Stimulated activated CD4-positive, alpha-beta T cell treated with anti-CD3 and anti-CD28 coated beads, Interleukin-15, amount 100 ng/mL, for 1 hour (primary cell): ENCODE results near the gene TLCD1.
"Not testable (repeated sequence)": the region's sequence is repeated elsewhere in the genome, so short reads cannot be mapped to it uniquely, and the experiment has no call there.

Source experiments
- DNase-seq, 2 donors: peaks; one replicate each; pipeline ENCODE4 v3.0.0-alpha.2; 2020; ENCODE audit warnings: low read depth in 1 of 2, low spot score in 1 of 2

TLCD1 gene

GRCh38 chr17:28729950-28730330 is 3.9 kb upstream of the TLCD1 start:
- DNase-seq, result no peak

- DNase-seq, result peak; percentile 98
Measured at GRCh38 chr17:28728364-28729200, 2.5 kb upstream of the TLCD1 start, which contains the start of gene NEK8. TSS of gene NEK8 (plus strand) at chr17:28728788. CDS start at chr17:28728814, 26 bp downstream.

GRCh38 chr17:28726627-28727491 is 826 bp upstream of the TLCD1 start:
- peak; percentile 81 to 88 for DNase-seq

- peak in 1 of 2 donors; percentile 40 for DNase-seq
Measured at GRCh38 chr17:28725660-28726225, 290 bp downstream of the TLCD1 start.

- DNase-seq, result no peak
Measured at GRCh38 chr17:28725166-28725659, 820 bp downstream of the TLCD1 start.

- no peak for DNase-seq
Measured at GRCh38 chr17:28724500-28725165, 1.4 kb downstream of the TLCD1 start.

GRCh38 chr17:28723836-28724499 is 2.1 kb downstream of the TLCD1 start:
- not testable (repeated sequence) for DNase-seq

GRCh38 chr17:28723159-28723835 is 2.7 kb downstream of the TLCD1 start:
- DNase-seq, result no peak

GRCh38 chr17:28722417-28723158 is 3.4 kb downstream of the TLCD1 start:
- no peak for DNase-seq

GRCh38 chr17:28720997-28721329 is 5.1 kb downstream of the TLCD1 start:
- DNase-seq, result not testable (repeated sequence)

GRCh38 chr17:28720247-28720996 is 5.6 kb downstream of the TLCD1 start:
- DNase-seq, result no peak

- DNase-seq, result no peak
Measured at GRCh38 chr17:28719021-28719433, 7.0 kb downstream of the TLCD1 start.

- DNase-seq, result no peak
Measured at GRCh38 chr17:28718333-28719020, 7.6 kb downstream of the TLCD1 start.

- no peak for DNase-seq
Measured at GRCh38 chr17:28717578-28718332, 8.3 kb downstream of the TLCD1 start, which contains the start of gene RAB34. TSS of gene RAB34 (minus strand) at chr17:28717868. CDS start at chr17:28717266, 602 bp downstream.

GRCh38 chr17:28716740-28717577 is 9.1 kb downstream of the TLCD1 start:
- no peak for DNase-seq

- DNase-seq, result no peak
Measured at GRCh38 chr17:28715217-28715616, 10.8 kb downstream of the TLCD1 start.
